Mesendoderm (in vitro differentiated cells): ENCODE results near the gene CCDC121.
A peak's percentile ranks its signal among the peaks of the same experiment; 100 is the strongest.
"Not testable (repeated sequence)": the region's sequence is repeated elsewhere in the genome, so short reads cannot be mapped to it uniquely, and the experiment has no call there.

ENCODE experiments used
- DNase-seq: peaks from one replicate; pipeline ENCODE4 v3.0.0; 2013
- H2AK5ac ChIP-seq: 2 replicates; pipeline ENCODE4 v1.6.1; 2013; ENCODE audit warnings: low read length, inconsistent platforms
- H2BK120ac ChIP-seq: 2 replicates; pipeline ENCODE4 v1.6.1; 2013; ENCODE audit warnings: low read depth, mild to moderate bottlenecking, low read length, moderate library complexity, mixed read lengths
- H2BK15ac ChIP-seq: replicated peaks from 2 replicates; pipeline ENCODE4 v1.6.1; 2013; ENCODE audit warnings: low read depth, mild to moderate bottlenecking, moderate library complexity
- H2BK5ac ChIP-seq: 2 replicates; pipeline ENCODE4 v1.6.1; 2013; ENCODE audit warnings: low read length, inconsistent platforms
- H3K18ac ChIP-seq: 2 replicates; pipeline ENCODE4 v1.6.1; 2013; ENCODE audit warnings: mild to moderate bottlenecking, low read length, mixed read lengths
- H3K23ac ChIP-seq: one replicate; pipeline ENCODE4 v1.6.1; 2013; ENCODE audit warnings: low read length
- H3K27ac ChIP-seq: 2 replicates; pipeline ENCODE4 v1.5.1; 2013; ENCODE audit warnings: low read depth, mild to moderate bottlenecking, inconsistent platforms, low read length, moderate library complexity
- H3K27me3 ChIP-seq: 2 replicates; pipeline ENCODE4 v1.6.1; 2013; ENCODE audit warnings: low read length, control low read depth, mild to moderate bottlenecking, inconsistent platforms; ENCODE audit not compliant: insufficient read depth, poor library complexity
- H3K36me3 ChIP-seq: 2 replicates; pipeline ENCODE4 v1.6.1; 2013; ENCODE audit warnings: low read length, inconsistent platforms; ENCODE audit not compliant: control insufficient read depth, insufficient read depth
- H3K4ac ChIP-seq: one replicate; pipeline ENCODE4 v1.6.1; 2013; ENCODE audit warnings: low read depth, mild to moderate bottlenecking, low read length, moderate library complexity
- H3K4me1 ChIP-seq: 2 replicates; pipeline ENCODE4 v1.6.1; 2013; ENCODE audit warnings: low read depth, low read length, inconsistent platforms; ENCODE audit not compliant: control insufficient read depth
- H3K4me2 ChIP-seq: 2 replicates; pipeline ENCODE4 v1.6.1; 2013; ENCODE audit warnings: low read length
- H3K4me3 ChIP-seq: 2 replicates; pipeline ENCODE4 v1.5.1; 2013; ENCODE audit warnings: mild to moderate bottlenecking, low read length
- H3K56ac ChIP-seq: one replicate; pipeline ENCODE4 v1.6.1; 2013; ENCODE audit warnings: low read length
- H3K79me1 ChIP-seq: 2 replicates; pipeline ENCODE4 v1.6.1; 2013; ENCODE audit warnings: low read length, inconsistent platforms
- H3K79me2 ChIP-seq: 2 replicates; pipeline ENCODE4 v1.6.1; 2013; ENCODE audit warnings: mild to moderate bottlenecking, low read length; ENCODE audit not compliant: control insufficient read depth, insufficient read depth
- H3K9ac ChIP-seq: 2 replicates; pipeline ENCODE4 v1.6.1; 2013; ENCODE audit warnings: low read length, inconsistent platforms
- H4K5ac ChIP-seq: one replicate; pipeline ENCODE4 v1.6.1; 2013; ENCODE audit warnings: low read length
- H4K8ac ChIP-seq: one replicate; pipeline ENCODE4 v1.6.1; 2013; ENCODE audit warnings: low read depth, mild to moderate bottlenecking, control low read depth, low read length, moderate library complexity
- WGBS: extraction: QIAGEN DNeasy Blood & Tissue Kit; methylation state at CpG from one replicate; pipeline ENCODE4 v1.1.7; 2013; ENCODE audit warnings: low lambda C conversion rate, missing lambda C conversion rate; ENCODE audit not compliant: insufficient coverage; ENCODE audit errors: extremely low coverage; 5-methylcytosine and 5-hydroxymethylcytosine counted together

The CCDC121 gene

GRCh38 chr2:27627963-27628766 lies 647 bp downstream of the CCDC121 start:
- no peak overlapping the region for H3K18ac ChIP-seq
- peak overlapping the region; percentile 99 for H3K56ac ChIP-seq
- H3K4me2 ChIP-seq: peak overlapping the region; percentile 40
- no peak overlapping the region for H4K5ac ChIP-seq
- no peak overlapping the region for H3K4ac ChIP-seq
- no peaks in the 10 kb centered on the region for H3K36me3 ChIP-seq
- WGBS: no CpG with 5 or more reads among the region's 21 CpGs
- no peak overlapping the region for H3K23ac ChIP-seq
- DNase-seq: peak; percentile 77
- peak overlapping the region; percentile 69 for H3K9ac ChIP-seq
- H3K27me3 ChIP-seq: no peaks in the 10 kb centered on the region
- H2BK120ac ChIP-seq: no peak overlapping the region
- peaks cover 6% of the 10 kb centered on the region for H3K79me2 ChIP-seq
- H2AK5ac ChIP-seq: no peak overlapping the region
- no peak overlapping the region for H4K8ac ChIP-seq
- peaks cover 6% of the 10 kb centered on the region for H3K79me1 ChIP-seq
- peaks cover 3% of the 10 kb centered on the region for H3K4me1 ChIP-seq
- peak overlapping the region; percentile 58 for H3K4me3 ChIP-seq
- no peak overlapping the region for H3K27ac ChIP-seq
- no peak overlapping the region for H2BK5ac ChIP-seq
- H2BK15ac ChIP-seq: no peak overlapping the region

GRCh38 chr2:27626921-27627320 lies 1.9 kb downstream of the CCDC121 start:
- not testable (repeated sequence) for H3K18ac ChIP-seq, H4K5ac ChIP-seq, H2BK120ac ChIP-seq, H3K79me1 ChIP-seq, H3K4me2 ChIP-seq, H3K36me3 ChIP-seq, H3K27me3 ChIP-seq, H4K8ac ChIP-seq, H2BK5ac ChIP-seq, H3K4ac ChIP-seq, H2AK5ac ChIP-seq, H3K27ac ChIP-seq, H3K9ac ChIP-seq, H2BK15ac ChIP-seq, H3K56ac ChIP-seq, H3K23ac ChIP-seq, H3K79me2 ChIP-seq, H3K4me3 ChIP-seq, H3K4me1 ChIP-seq
- WGBS: no CpG with 5 or more reads among the region's 3 CpGs
- DNase-seq: peak; percentile 28

GRCh38 chr2:27626323-27626722 lies 2.5 kb downstream of the CCDC121 start:
- not testable (repeated sequence) for H3K18ac ChIP-seq, H3K56ac ChIP-seq, H3K9ac ChIP-seq, H4K5ac ChIP-seq, H3K79me1 ChIP-seq, DNase-seq, H3K4me3 ChIP-seq, H3K23ac ChIP-seq, H2AK5ac ChIP-seq, H3K27ac ChIP-seq, H2BK15ac ChIP-seq, H2BK5ac ChIP-seq, H3K4me1 ChIP-seq, H3K4ac ChIP-seq, H3K27me3 ChIP-seq, H2BK120ac ChIP-seq, H3K4me2 ChIP-seq, H3K79me2 ChIP-seq, H3K36me3 ChIP-seq, H4K8ac ChIP-seq
- WGBS: no CpG with 5 or more reads among the region's 1 CpG

- H3K27ac ChIP-seq: no peak overlapping the region
- peaks cover 3% of the 10 kb centered on the region for H3K4me1 ChIP-seq
- peaks cover 6% of the 10 kb centered on the region for H3K79me1 ChIP-seq
- peaks cover 3% of the 10 kb centered on the region for H3K36me3 ChIP-seq
- no peak overlapping the region for H3K4me2 ChIP-seq
- H3K18ac ChIP-seq: no peak overlapping the region
- no peak overlapping the region for H2BK120ac ChIP-seq
- DNase-seq: no peak
- no peak overlapping the region for H2BK5ac ChIP-seq
- no peak overlapping the region for H2BK15ac ChIP-seq
- H3K79me2 ChIP-seq: peaks cover 6% of the 10 kb centered on the region
- no peak overlapping the region for H4K5ac ChIP-seq
- no peak overlapping the region for H3K4ac ChIP-seq
- no peak overlapping the region for H3K56ac ChIP-seq
- no peak overlapping the region for H3K23ac ChIP-seq
- H2AK5ac ChIP-seq: no peak overlapping the region
- H4K8ac ChIP-seq: no peak overlapping the region
- no peaks in the 10 kb centered on the region for H3K27me3 ChIP-seq
- H3K9ac ChIP-seq: no peak overlapping the region
- H3K4me3 ChIP-seq: no peak overlapping the region
These were observed 3.9 kb downstream of the CCDC121 start for GRCh38 chr2:27624943-27625342.

- no peak overlapping the region for H4K5ac ChIP-seq
- peak; percentile 76 for DNase-seq
- no peak overlapping the region for H3K4me3 ChIP-seq
- no peak overlapping the region for H4K8ac ChIP-seq
- no peak overlapping the region for H3K9ac ChIP-seq
- no peak overlapping the region for H3K4me2 ChIP-seq
- H2AK5ac ChIP-seq: no peak overlapping the region
- no peaks in the 10 kb centered on the region for H3K4me1 ChIP-seq
- H3K4ac ChIP-seq: no peak overlapping the region
- H3K27ac ChIP-seq: no peak overlapping the region
- WGBS: no CpG with 5 or more reads among the region's 3 CpGs
- H3K79me2 ChIP-seq: no peaks in the 10 kb centered on the region
- no peak overlapping the region for H3K56ac ChIP-seq
- H3K79me1 ChIP-seq: no peaks in the 10 kb centered on the region
- peaks cover 3% of the 10 kb centered on the region for H3K36me3 ChIP-seq
- H2BK15ac ChIP-seq: no peak overlapping the region
- no peaks in the 10 kb centered on the region for H3K27me3 ChIP-seq
- no peak overlapping the region for H3K18ac ChIP-seq
- H2BK120ac ChIP-seq: no peak overlapping the region
- H3K23ac ChIP-seq: no peak overlapping the region
- H2BK5ac ChIP-seq: no peak overlapping the region
These were observed 5.9 kb downstream of the CCDC121 start for GRCh38 chr2:27622921-27623384.

GRCh38 chr2:27621524-27621923 lies 7.3 kb downstream of the CCDC121 start:
- Histone ChIP-seq H2AK5ac (no peak overlapping the region), H4K8ac (no peak overlapping the region), H3K79me1 (no peaks in the 10 kb centered on the region), H3K18ac (no peak overlapping the region), H2BK120ac (no peak overlapping the region), H3K27me3 (no peaks in the 10 kb centered on the region), H3K56ac (no peak overlapping the region), H3K4me1 (no peaks in the 10 kb centered on the region), H3K23ac (no peak overlapping the region), H3K4ac (no peak overlapping the region), H4K5ac (no peak overlapping the region), H3K4me3 (no peak overlapping the region), H3K27ac (no peak overlapping the region), H3K79me2 (no peaks in the 10 kb centered on the region), H2BK5ac (no peak overlapping the region), H3K36me3 (peaks cover 4% of the 10 kb centered on the region), H3K9ac (no peak overlapping the region), H3K4me2 (no peak overlapping the region), H2BK15ac (no peak overlapping the region)
- no CpG with 5 or more reads among the region's 1 CpG for WGBS
- DNase-seq: peak; percentile 48
